ENCODE measurements around the gene TNF. TPM values are rescaled to one million over a fixed set of nuclear protein-coding genes. Genes with fewer than 3 reads are reported as not detected.
"Not testable (repeated sequence)": the region's sequence is repeated elsewhere in the genome, so short reads cannot be mapped to it uniquely, and the experiment has no call there.

The TNF gene
- total RNA-seq, 2 donors from 2014 or later, result 0.66 to 1.3 TPM

GRCh38 chr6:31588871-31589650 is 13.7 kb downstream of the TNF start:
- Histone ChIP-seq H3K36me3 (replicated peaks in 1 of 2; ENCODE audit: insufficient read depth in 1 of 2, low read depth in 2 of 2) (no peaks in the 10 kb centered on the region), H3K4me3 (no peak overlapping the region), H3K27me3 (no peaks in the 10 kb centered on the region), H3K4me1 (no peaks in the 10 kb centered on the region), H3K27ac (no peak overlapping the region), H3K9me3 (no peaks in the 10 kb centered on the region)
- DNase-seq (no peak), ATAC-seq (no peak)
- 36 to 46% methylated on average over 9 of the region's 9 CpGs for WGBS, 2 donors
- TF ChIP-seq POLR2A (IDR thresholded peaks at IDR 0.05) (no peak), CTCF (IDR thresholded peaks at IDR 0.05) (no peak)
- intact Hi-C loops (cut with DNase I), result no loop called here

- WGBS, 2 donors, result 63 to 69% methylated on average over 5 of the region's 5 CpGs
- not testable (repeated sequence) for H3K9me3 ChIP-seq
Observed at GRCh38 chr6:31590691-31591090, 15.3 kb downstream of the TNF start.

DNA sequence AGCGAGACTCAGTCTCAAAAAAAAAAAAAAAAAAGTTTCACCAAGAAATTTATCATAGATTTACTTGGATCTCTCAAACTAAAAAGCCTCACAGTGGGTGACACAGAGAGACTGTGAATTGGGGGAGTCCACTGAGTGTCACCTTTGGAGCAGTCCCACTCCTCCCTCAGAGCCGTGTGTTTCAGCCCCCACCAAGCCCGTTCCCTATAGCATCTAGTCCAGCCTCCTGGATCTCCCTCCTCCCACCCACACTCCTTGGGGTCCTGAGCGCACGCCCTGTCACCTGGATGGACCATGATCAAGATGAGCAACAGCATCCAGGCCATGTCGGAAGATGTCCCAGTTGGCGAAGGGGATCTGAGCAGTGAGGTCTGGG is 17.0 kb downstream of the TNF start:
- Histone ChIP-seq H3K27me3 (no peaks in the 10 kb centered on the region), H3K9me3 (no peaks in the 10 kb centered on the region), H3K27ac (no peak overlapping the region), H3K36me3 (replicated peaks in 1 of 2; ENCODE audit: insufficient read depth in 1 of 2, low read depth in 2 of 2) (no peaks in the 10 kb centered on the region), H3K4me1 (no peaks in the 10 kb centered on the region), H3K4me3 (no peak overlapping the region)
- ATAC-seq (no peak), DNase-seq (no peak)
- 78 to 87% methylated on average over 7 of the region's 7 CpGs for WGBS, 2 donors
- TF ChIP-seq CTCF (IDR thresholded peaks at IDR 0.05) (no peak), POLR2A (IDR thresholded peaks at IDR 0.05) (no peak)
- intact Hi-C loops (cut with DNase I), result loop anchor here (10.0 kb wide), 1 partner anchor 98 kb away; the partner anchor contains the start of gene MICB

More at GRCh38 chr6:31590691-31591090, 15.3 kb downstream of the TNF start:
- not testable (repeated sequence) for H3K27me3 ChIP-seq; H3K4me1 ChIP-seq; H3K4me3 ChIP-seq; ATAC-seq; H3K36me3 ChIP-seq (replicated peaks in 1 of 2; ENCODE audit: insufficient read depth in 1 of 2, low read depth in 2 of 2); H3K27ac ChIP-seq; DNase-seq
- intact Hi-C loops (cut with DNase I), result loop anchor here (10.0 kb wide), 1 partner anchor 96 kb away; the partner anchor contains the start of gene MICB

- intact Hi-C loops (cut with DNase I), result loop anchor here (5.0 to 10.0 kb wide), 2 partner anchors 50 to 102 kb away; partner anchors contain the start of genes ATP6V1G2, MICB and NFKBIL1
- Histone ChIP-seq H3K9me3 (no peaks in the 10 kb centered on the region), H3K36me3 (replicated peaks in 1 of 2; ENCODE audit: insufficient read depth in 1 of 2, low read depth in 2 of 2) (no peaks in the 10 kb centered on the region), H3K27ac (no peak overlapping the region), H3K27me3 (no peaks in the 10 kb centered on the region), H3K4me1 (peaks cover 5% of the 10 kb centered on the region), H3K4me3 (no peak overlapping the region)
- TF ChIP-seq POLR2A (IDR thresholded peaks at IDR 0.05) (no peak), CTCF (IDR thresholded peaks at IDR 0.05) (peak in 5 of 7 experiments; percentile 9 to 43 (median 23))
- WGBS, 2 donors, result 22 to 24% methylated on average over 2 of the region's 2 CpGs
- DNase-seq (no peak), ATAC-seq (no peak)
Observed at GRCh38 chr6:31597006-31597405, 21.6 kb downstream of the TNF start.

DNA sequence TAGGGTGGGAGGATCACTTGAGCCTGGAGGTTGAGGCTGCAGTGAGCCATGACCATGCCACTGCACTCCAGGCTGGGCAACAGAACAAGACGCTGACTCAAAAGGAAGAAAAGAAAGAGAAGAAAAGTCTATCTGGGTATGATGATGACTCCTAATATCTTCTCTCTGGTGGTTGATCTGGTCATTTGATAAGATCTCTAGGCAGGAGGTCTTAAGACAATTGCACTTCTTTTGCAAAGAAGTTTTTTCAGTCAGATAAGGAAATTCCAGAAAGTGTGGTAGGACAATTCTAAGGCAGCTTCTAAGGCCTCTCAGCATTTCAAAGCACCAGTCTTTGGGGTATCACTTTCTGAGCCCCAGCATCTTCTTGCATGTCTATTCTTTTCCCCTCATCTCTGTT is 32.0 kb downstream of the TNF start:
- ATAC-seq (no peak), DNase-seq (no peak)
- no peak overlapping the region for H3K27ac ChIP-seq
- no peaks in the 10 kb centered on the region for H3K4me1 ChIP-seq
- no peak for TF ChIP-seq POLR2A (IDR thresholded peaks at IDR 0.05)
- TF ChIP-seq CTCF (IDR thresholded peaks at IDR 0.05), result no peak
- intact Hi-C loops (cut with DNase I), result no loop called here
- no peak overlapping the region for H3K4me3 ChIP-seq
- H3K27me3 ChIP-seq, result no peaks in the 10 kb centered on the region
- H3K9me3 ChIP-seq, result no peaks in the 10 kb centered on the region
- 61 to 80% methylated on average over 1 of the region's 1 CpG for WGBS, 2 donors
- no peaks in the 10 kb centered on the region for H3K36me3 ChIP-seq (replicated peaks in 1 of 2; ENCODE audit: insufficient read depth in 1 of 2, low read depth in 2 of 2)
